Body of pancreas (tissue), 4 donors: ENCODE results near the gene POLD1. TPM values are rescaled to one million over a fixed set of nuclear protein-coding genes. Genes with fewer than 3 reads are reported as not detected.

Experiments
- ATAC-seq: fragments of 150-250 bp; one replicate; pipeline ENCODE4 v1.9.1; 2016
- DNase-seq, 4 donors: peaks; one replicate each; pipeline ENCODE4 v3.0.0-alpha.2; 2019
- H3K27ac ChIP-seq, 4 donors: fragments of 200-600 bp; sonication (generic); 1 replicate in 3 of 4; 2 replicates in 1 of 4; pipeline versions ENCODE4 v1.5.1 to v1.6.1; 2016 to 2019; ENCODE audit warnings: mild to moderate bottlenecking in 1 of 4, mixed read lengths in 1 of 4, moderate library complexity in 1 of 4
- H3K27me3 ChIP-seq, 2 donors: fragments of 200-600 bp; sonication (generic); one replicate each; pipeline ENCODE4 v1.6.0; 2016; ENCODE audit warnings: mild to moderate bottlenecking in 1 of 2
- H3K36me3 ChIP-seq, 2 donors: fragments of 200-600 bp; sonication (generic); replicated peaks in 1 of 2; 2 replicates each; pipeline ENCODE4 v1.5.1; 2016; ENCODE audit warnings: low read depth in 2 of 2; ENCODE audit not compliant: insufficient read depth in 1 of 2
- H3K4me1 ChIP-seq: fragments of 200-600 bp; sonication (generic); one replicate; pipeline ENCODE4 v1.6.0; 2016
- H3K4me3 ChIP-seq, 2 donors: fragments of 200-600 bp; sonication (generic); 1 replicate in 1 of 2; 2 replicates in 1 of 2; pipeline ENCODE4 v1.5.1; 2016 to 2019
- H3K9me3 ChIP-seq, 3 donors: fragments of 200-600 bp; sonication (generic); 1 replicate in 2 of 3; 2 replicates in 1 of 3; pipeline ENCODE4 v1.5.1; 2016
- CTCF ChIP-seq, 7 experiments: fragments of 450-650 bp in 4 of 7; fragments of 200-600 bp in 3 of 7; sonication (generic) in 3 of 7; IDR thresholded peaks; one replicate each; pipeline ENCODE4 v1.5.1; 2016 to 2019; ENCODE audit warnings: antibody characterized with exemption in 7 of 7
- POLR2A ChIP-seq, 3 donors: fragments of 450-650 bp; IDR thresholded peaks; one replicate each; pipeline ENCODE4 v1.6.1; 2016; ENCODE audit warnings: antibody characterized with exemption in 3 of 3, mild to moderate bottlenecking in 2 of 3
- WGBS, 2 donors: methylation state at CpG; one replicate each; pipeline ENCODE4 v1.1.5; 2017; 5-methylcytosine and 5-hydroxymethylcytosine counted together
- intact Hi-C: fragments of 100-400 bp; cut with DNase I; formaldehyde crosslinking; loops from one replicate; pipeline ENCODE4 v1.15.1; 2023
- total RNA-seq, 2 donors: library from RNA; depleted of rRNA; stranded (reverse); fragments of >200 nt; gene quantifications; one replicate each; pipeline ENCODE4 v1.1.0, GENCODE V29; 2016

Gene POLD1
- total RNA-seq, 2 donors from 2014 or later: 13.2 to 13.8 TPM

GRCh38 chr19:50377517-50377916 lies 6.6 kb upstream of the POLD1 start:
- peaks cover 0 to 22% of the 10 kb centered on the region in 2 donors for H3K36me3 ChIP-seq
- H3K4me3 ChIP-seq: no peak overlapping the region
- 71 to 77% methylated on average over 9 of the region's 9 CpGs for WGBS, 2 donors
- H3K4me1 ChIP-seq: peaks cover 4% of the 10 kb centered on the region
- no peak overlapping the region for H3K27ac ChIP-seq
- peak in 1 of 4 donors; percentile 15 for DNase-seq
- TF ChIP-seq CTCF (IDR thresholded peaks at IDR 0.05): no peak
- no peak for TF ChIP-seq POLR2A (IDR thresholded peaks at IDR 0.05)
- intact Hi-C loops: no loop called here
- H3K27me3 ChIP-seq: no peaks in the 10 kb centered on the region
- H3K9me3 ChIP-seq: no peaks in the 10 kb centered on the region
- ATAC-seq: no peak

DNA sequence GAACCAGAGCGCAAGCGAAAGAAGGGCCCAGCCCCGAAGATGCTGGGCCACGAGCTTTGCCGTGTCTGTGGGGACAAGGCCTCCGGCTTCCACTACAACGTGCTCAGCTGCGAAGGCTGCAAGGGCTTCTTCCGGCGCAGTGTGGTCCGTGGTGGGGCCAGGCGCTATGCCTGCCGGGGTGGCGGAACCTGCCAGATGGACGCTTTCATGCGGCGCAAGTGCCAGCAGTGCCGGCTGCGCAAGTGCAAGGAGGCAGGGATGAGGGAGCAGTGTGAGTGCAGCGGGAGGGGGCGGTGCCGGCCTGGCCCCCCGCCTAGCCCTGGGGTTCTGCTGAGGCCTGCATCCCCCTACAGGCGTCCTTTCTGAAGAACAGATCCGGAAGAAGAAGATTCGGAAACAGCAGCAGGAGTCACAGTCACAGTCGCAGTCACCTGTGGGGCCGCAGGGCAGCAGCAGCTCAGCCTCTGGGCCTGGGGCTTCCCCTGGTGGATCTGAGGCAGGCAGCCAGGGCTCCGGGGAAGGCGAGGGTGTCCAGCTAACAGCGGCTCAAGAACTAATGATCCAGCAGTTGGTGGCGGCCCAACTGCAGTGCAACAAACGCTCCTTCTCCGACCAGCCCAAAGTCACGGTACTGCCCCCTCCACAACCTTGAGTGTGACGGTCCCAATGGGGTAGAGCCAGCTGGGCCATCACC lies 5.8 kb upstream of the POLD1 start:
- no peak for ATAC-seq
- intact Hi-C loops: no loop called here

GRCh38 chr19:50378863-50379236 lies 5.3 kb upstream of the POLD1 start:
- no peak for DNase-seq

More for the DNA sequence above, 5.8 kb upstream of the POLD1 start:
- Histone ChIP-seq H3K27ac (no peak overlapping the region), H3K9me3 (no peaks in the 10 kb centered on the region), H3K36me3 (peaks cover 0 to 23% of the 10 kb centered on the region in 2 donors), H3K27me3 (no peaks in the 10 kb centered on the region), H3K4me3 (no peak overlapping the region), H3K4me1 (peaks cover 7% of the 10 kb centered on the region)
- WGBS, 2 donors: 93 to 95% methylated on average over 11 to 36 of the region's 36 CpGs
- DNase-seq: no peak
- TF ChIP-seq POLR2A (IDR thresholded peaks at IDR 0.05) (no peak), CTCF (IDR thresholded peaks at IDR 0.05) (no peak)

DNA sequence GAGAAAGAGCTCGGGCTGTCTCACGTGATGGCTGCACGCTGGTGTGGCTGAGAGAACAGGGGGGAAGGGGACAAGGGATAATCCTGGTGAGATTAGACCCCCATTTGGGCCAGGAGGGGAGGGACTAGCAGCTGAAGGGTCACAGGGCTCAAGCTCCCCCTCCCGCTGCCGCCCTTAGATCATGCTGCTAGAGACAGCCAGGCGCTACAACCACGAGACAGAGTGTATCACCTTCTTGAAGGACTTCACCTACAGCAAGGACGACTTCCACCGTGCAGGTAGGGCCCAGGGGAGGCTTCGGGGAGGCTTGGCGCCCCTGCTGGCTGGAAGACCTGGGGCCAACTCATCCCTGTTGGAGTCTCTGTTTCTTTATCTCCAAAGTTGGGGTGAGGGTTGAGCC lies 4.5 kb upstream of the POLD1 start:
- H3K4me3 ChIP-seq: no peak overlapping the region
- ATAC-seq: no peak
- H3K9me3 ChIP-seq: no peaks in the 10 kb centered on the region
- H3K27ac ChIP-seq: no peak overlapping the region
- H3K4me1 ChIP-seq: peaks cover 13% of the 10 kb centered on the region
- TF ChIP-seq CTCF (IDR thresholded peaks at IDR 0.05) (no peak), POLR2A (IDR thresholded peaks at IDR 0.05) (no peak)
- H3K36me3 ChIP-seq: peaks cover 0 to 23% of the 10 kb centered on the region in 2 donors
- no peak for DNase-seq
- 87 to 90% methylated on average over 9 to 11 of the region's 11 CpGs for WGBS, 2 donors
- intact Hi-C loops: no loop called here
- no peaks in the 10 kb centered on the region for H3K27me3 ChIP-seq

More at GRCh38 chr19:50378863-50379236, 5.3 kb upstream of the POLD1 start:
- Histone ChIP-seq H3K4me1 (peaks cover 12% of the 10 kb centered on the region), H3K4me3 (no peak overlapping the region), H3K27ac (no peak overlapping the region), H3K27me3 (no peaks in the 10 kb centered on the region), H3K9me3 (no peaks in the 10 kb centered on the region), H3K36me3 (peaks cover 0 to 23% of the 10 kb centered on the region in 2 donors)
- 92 to 93% methylated on average over 3 to 10 of the region's 10 CpGs for WGBS, 2 donors
- intact Hi-C loops: no loop called here
- ATAC-seq: no peak
- TF ChIP-seq CTCF (IDR thresholded peaks at IDR 0.05) (no peak), POLR2A (IDR thresholded peaks at IDR 0.05) (no peak)

GRCh38 chr19:50380137-50380536 lies 4.0 kb upstream of the POLD1 start:
- H3K36me3 ChIP-seq: peaks cover 0 to 23% of the 10 kb centered on the region in 2 donors
- ATAC-seq: no peak
- H3K4me1 ChIP-seq: peaks cover 18% of the 10 kb centered on the region
- H3K4me3 ChIP-seq: no peak overlapping the region
- no peak for DNase-seq
- H3K27ac ChIP-seq: no peak overlapping the region
- no peaks in the 10 kb centered on the region for H3K27me3 ChIP-seq
- intact Hi-C loops: no loop called here
- no peak for TF ChIP-seq POLR2A (IDR thresholded peaks at IDR 0.05)
- no peak for TF ChIP-seq CTCF (IDR thresholded peaks at IDR 0.05)
- WGBS, 2 donors: 76 to 85% methylated on average over 7 to 11 of the region's 11 CpGs
- H3K9me3 ChIP-seq: no peaks in the 10 kb centered on the region
